Measurements from ENCODE around the gene UHRF2.
"Not testable (repeated sequence)": the region's sequence is repeated elsewhere in the genome, so short reads cannot be mapped to it uniquely, and the experiment has no call there.

The UHRF2 gene

GRCh38 chr9:6412487-6413364, at the start of gene UHRF2:
TSS of gene UHRF2 (plus strand) at chr9:6413199. CDS start at chr9:6413491, 292 bp downstream.
- Histone ChIP-seq H3K9ac (ENCODE audit: low read depth, low read length) (peak within 1 kb of the TSS; percentile 95), H3K36me3 (ENCODE audit: insufficient read depth, low read depth, low read length) (no peaks in the 10 kb centered on the region), H3K27me3 (ENCODE audit: insufficient read depth, low read length) (peaks cover 27% of the 10 kb centered on the region), H3K9me3 (ENCODE audit: insufficient read depth, low read depth, low read length) (no peaks in the 10 kb centered on the region), H3K27ac (ENCODE audit: low read length) (peak within 1 kb of the TSS; percentile 48), H3K4me3 (ENCODE audit: low read length) (peak within 1 kb of the TSS; percentile 91), H3K4me1 (ENCODE audit: insufficient read depth, low read length) (peaks cover 10% of the 10 kb centered on the region; the same call in 1 of the 2 replicates)

- no peak overlapping the region for H3K27ac ChIP-seq (ENCODE audit: low read length)
- no peaks in the 10 kb centered on the region for H3K36me3 ChIP-seq (ENCODE audit: insufficient read depth, low read depth, low read length)
- no peaks in the 10 kb centered on the region for H3K4me1 ChIP-seq (ENCODE audit: insufficient read depth, low read length)
- no peak overlapping the region for H3K4me3 ChIP-seq (ENCODE audit: low read length)
- H3K9me3 ChIP-seq (ENCODE audit: insufficient read depth, low read depth, low read length) = peaks cover 15% of the 10 kb centered on the region
- no peaks in the 10 kb centered on the region for H3K27me3 ChIP-seq (ENCODE audit: insufficient read depth, low read length)
- no peak overlapping the region for H3K9ac ChIP-seq (ENCODE audit: low read depth, low read length)
Observed at GRCh38 chr9:6367128-6367890, 45.7 kb upstream of the UHRF2 start.

- Histone ChIP-seq H3K4me3 (ENCODE audit: low read length) (no peak overlapping the region), H3K9ac (ENCODE audit: low read depth, low read length) (no peak overlapping the region), H3K27me3 (ENCODE audit: insufficient read depth, low read length) (no peaks in the 10 kb centered on the region), H3K27ac (ENCODE audit: low read length) (no peak overlapping the region), H3K9me3 (ENCODE audit: insufficient read depth, low read depth, low read length) (peaks cover 24% of the 10 kb centered on the region), H3K4me1 (ENCODE audit: insufficient read depth, low read length) (no peaks in the 10 kb centered on the region), H3K36me3 (ENCODE audit: insufficient read depth, low read depth, low read length) (no peaks in the 10 kb centered on the region)
Observed at GRCh38 chr9:6368831-6369230, 44.2 kb upstream of the UHRF2 start.

GRCh38 chr9:6381477-6382012, 31.5 kb upstream of the UHRF2 start:
- H3K27me3 ChIP-seq (ENCODE audit: insufficient read depth, low read length); H3K36me3 ChIP-seq (ENCODE audit: insufficient read depth, low read depth, low read length); H3K27ac ChIP-seq (ENCODE audit: low read length); H3K4me3 ChIP-seq (ENCODE audit: low read length); H3K4me1 ChIP-seq (ENCODE audit: insufficient read depth, low read length); H3K9me3 ChIP-seq (ENCODE audit: insufficient read depth, low read depth, low read length); H3K9ac ChIP-seq (ENCODE audit: low read depth, low read length): not testable (repeated sequence)

- Histone ChIP-seq H3K9ac (ENCODE audit: low read depth, low read length) (no peak overlapping the region), H3K9me3 (ENCODE audit: insufficient read depth, low read depth, low read length) (no peaks in the 10 kb centered on the region), H3K27ac (ENCODE audit: low read length) (no peak overlapping the region), H3K27me3 (ENCODE audit: insufficient read depth, low read length) (no peaks in the 10 kb centered on the region), H3K4me3 (ENCODE audit: low read length) (no peak overlapping the region), H3K36me3 (ENCODE audit: insufficient read depth, low read depth, low read length) (no peaks in the 10 kb centered on the region), H3K4me1 (ENCODE audit: insufficient read depth, low read length) (no peaks in the 10 kb centered on the region)
Observed at GRCh38 chr9:6382681-6383080, 30.3 kb upstream of the UHRF2 start.

GRCh38 chr9:6383551-6384225, 29.3 kb upstream of the UHRF2 start:
- H3K4me1 ChIP-seq (ENCODE audit: insufficient read depth, low read length) = no peaks in the 10 kb centered on the region
- no peaks in the 10 kb centered on the region for H3K36me3 ChIP-seq (ENCODE audit: insufficient read depth, low read depth, low read length)
- no peak overlapping the region for H3K27ac ChIP-seq (ENCODE audit: low read length)
- H3K9ac ChIP-seq (ENCODE audit: low read depth, low read length) = no peak overlapping the region
- no peaks in the 10 kb centered on the region for H3K9me3 ChIP-seq (ENCODE audit: insufficient read depth, low read depth, low read length)
- H3K4me3 ChIP-seq (ENCODE audit: low read length) = no peak overlapping the region
- H3K27me3 ChIP-seq (ENCODE audit: insufficient read depth, low read length) = no peaks in the 10 kb centered on the region

GRCh38 chr9:6384732-6385131, 28.3 kb upstream of the UHRF2 start:
- no peaks in the 10 kb centered on the region for H3K9me3 ChIP-seq (ENCODE audit: insufficient read depth, low read depth, low read length)
- no peak overlapping the region for H3K27ac ChIP-seq (ENCODE audit: low read length)

GRCh38 chr9:6399071-6399470, 13.9 kb upstream of the UHRF2 start:
- Histone ChIP-seq H3K36me3 (ENCODE audit: insufficient read depth, low read depth, low read length) (no peaks in the 10 kb centered on the region), H3K9ac (ENCODE audit: low read depth, low read length) (no peak overlapping the region), H3K4me1 (ENCODE audit: insufficient read depth, low read length) (no peaks in the 10 kb centered on the region), H3K27ac (ENCODE audit: low read length) (no peak overlapping the region), H3K27me3 (ENCODE audit: insufficient read depth, low read length) (no peaks in the 10 kb centered on the region), H3K9me3 (ENCODE audit: insufficient read depth, low read depth, low read length) (no peaks in the 10 kb centered on the region), H3K4me3 (ENCODE audit: low read length) (no peak overlapping the region)

More at GRCh38 chr9:6384732-6385131, 28.3 kb upstream of the UHRF2 start:
- Histone ChIP-seq H3K27me3 (ENCODE audit: insufficient read depth, low read length) (no peaks in the 10 kb centered on the region), H3K4me3 (ENCODE audit: low read length) (no peak overlapping the region), H3K4me1 (ENCODE audit: insufficient read depth, low read length) (no peaks in the 10 kb centered on the region), H3K9ac (ENCODE audit: low read depth, low read length) (no peak overlapping the region), H3K36me3 (ENCODE audit: insufficient read depth, low read depth, low read length) (no peaks in the 10 kb centered on the region)

GRCh38 chr9:6405371-6405770, 7.6 kb upstream of the UHRF2 start:
- Histone ChIP-seq H3K9me3 (ENCODE audit: insufficient read depth, low read depth, low read length) (no peaks in the 10 kb centered on the region), H3K9ac (ENCODE audit: low read depth, low read length) (no peak overlapping the region), H3K36me3 (ENCODE audit: insufficient read depth, low read depth, low read length) (no peaks in the 10 kb centered on the region), H3K4me3 (ENCODE audit: low read length) (no peak overlapping the region), H3K27ac (ENCODE audit: low read length) (no peak overlapping the region), H3K27me3 (ENCODE audit: insufficient read depth, low read length) (peaks cover 11% of the 10 kb centered on the region; the same call in 1 of the 2 replicates), H3K4me1 (ENCODE audit: insufficient read depth, low read length) (no peaks in the 10 kb centered on the region)

- H3K36me3 ChIP-seq (ENCODE audit: insufficient read depth, low read depth, low read length) = no peaks in the 10 kb centered on the region
- H3K27ac ChIP-seq (ENCODE audit: low read length) = no peak overlapping the region
- H3K9ac ChIP-seq (ENCODE audit: low read depth, low read length) = no peak overlapping the region
- no peak overlapping the region for H3K4me3 ChIP-seq (ENCODE audit: low read length)
- H3K27me3 ChIP-seq (ENCODE audit: insufficient read depth, low read length) = peaks cover 15% of the 10 kb centered on the region; the same call in 1 of the 2 replicates
- no peaks in the 10 kb centered on the region; the same call in 1 of the 2 replicates for H3K4me1 ChIP-seq (ENCODE audit: insufficient read depth, low read length)
- no peaks in the 10 kb centered on the region for H3K9me3 ChIP-seq (ENCODE audit: insufficient read depth, low read depth, low read length)
Observed at GRCh38 chr9:6407778-6408177, 5.2 kb upstream of the UHRF2 start.

GRCh38 chr9:6408320-6408719, 4.7 kb upstream of the UHRF2 start:
- H3K9ac ChIP-seq (ENCODE audit: low read depth, low read length) = no peak overlapping the region
- H3K9me3 ChIP-seq (ENCODE audit: insufficient read depth, low read depth, low read length) = no peaks in the 10 kb centered on the region
- peaks cover 15% of the 10 kb centered on the region; the same call in 1 of the 2 replicates for H3K27me3 ChIP-seq (ENCODE audit: insufficient read depth, low read length)
- no peak overlapping the region for H3K4me3 ChIP-seq (ENCODE audit: low read length)
- no peaks in the 10 kb centered on the region; the same call in 1 of the 2 replicates for H3K4me1 ChIP-seq (ENCODE audit: insufficient read depth, low read length)
- H3K27ac ChIP-seq (ENCODE audit: low read length) = no peak overlapping the region
- no peaks in the 10 kb centered on the region for H3K36me3 ChIP-seq (ENCODE audit: insufficient read depth, low read depth, low read length)

All from iPS-20b (cell line).